Cardiac muscle cell (in vitro differentiated cells and primary cell): ENCODE data around the gene SBSN. TPM values are rescaled to one million over a fixed set of nuclear protein-coding genes. Genes with fewer than 3 reads are reported as not detected.
A peak's percentile ranks its signal among the peaks of the same experiment; 100 is the strongest.

Experiments
- DNase-seq, 2 donors: peaks; one replicate each; pipeline versions ENCODE4 v3.0.0 to v3.0.0-alpha.2; 2010 to 2017; ENCODE audit warnings: low read depth in 1 of 2, low spot score in 1 of 2
- H3K27ac ChIP-seq: fragments of 200-600 bp; sonication (generic); 2 replicates; pipeline ENCODE4 v1.5.1; 2016
- H3K27me3 ChIP-seq: fragments of 200-600 bp; sonication (generic); 2 replicates; pipeline ENCODE4 v1.6.0; 2016; ENCODE audit warnings: control low read depth
- H3K36me3 ChIP-seq: fragments of 200-600 bp; sonication (generic); 2 replicates; pipeline ENCODE4 v1.5.1; 2016; ENCODE audit warnings: control low read depth
- H3K4me1 ChIP-seq: fragments of 200-600 bp; sonication (generic); 2 replicates; pipeline ENCODE4 v1.8.1; 2017; ENCODE audit warnings: low read depth, mild to moderate bottlenecking, mixed run types
- H3K4me3 ChIP-seq: fragments of 200-600 bp; sonication (generic); 2 replicates; pipeline ENCODE4 v1.5.1; 2016; ENCODE audit warnings: mild to moderate bottlenecking
- H3K9me3 ChIP-seq: fragments of 200-600 bp; sonication (generic); 2 replicates; pipeline ENCODE4 v1.5.1; 2017; ENCODE audit warnings: low read depth, mild to moderate bottlenecking, control low read depth
- CTCF ChIP-seq: IDR thresholded peaks from 2 replicates; pipeline ENCODE4 v1.5.1; 2012; ENCODE audit warnings: low read depth, mild to moderate bottlenecking, low read length
- polyA plus RNA-seq: library from polyadenylated mRNA; unstranded; fragments of >200 nt; fragmentation: Nextera tagmentation; extraction: Ambion mirVana; gene quantifications from 2 replicates; pipeline ENCODE4 v1.2.1, GENCODE V29; 2016
- total RNA-seq: library from RNA; depleted of rRNA; stranded (reverse); fragments of >200 nt; gene quantifications from 2 replicates; pipeline ENCODE4 v1.2.3, GENCODE V29; 2016

The SBSN gene
- total and polyA plus RNA-seq, 2 experiments from 2014 or later, result 0.15 TPM; not detected in 1

GRCh38 chr19:35522745-35523327 is 5.3 kb downstream of the SBSN start:
- H3K9me3 ChIP-seq, result no peaks in the 10 kb centered on the region
- DNase-seq, result no peak
- TF ChIP-seq CTCF, result no peak

GRCh38 chr19:35521124-35521743 is 6.9 kb downstream of the SBSN start:
- no peak for TF ChIP-seq CTCF
- no peaks in the 10 kb centered on the region for H3K36me3 ChIP-seq
- H3K4me1 ChIP-seq, result peaks cover 10% of the 10 kb centered on the region
- no peak for DNase-seq
- H3K9me3 ChIP-seq, result no peaks in the 10 kb centered on the region
- H3K4me3 ChIP-seq, result no peak overlapping the region
- no peaks in the 10 kb centered on the region for H3K27me3 ChIP-seq
- no peak overlapping the region for H3K27ac ChIP-seq

More at GRCh38 chr19:35522745-35523327, 5.3 kb downstream of the SBSN start:
- H3K36me3 ChIP-seq, result no peaks in the 10 kb centered on the region
- H3K27ac ChIP-seq, result no peak overlapping the region
- H3K27me3 ChIP-seq, result no peaks in the 10 kb centered on the region
- no peak overlapping the region for H3K4me3 ChIP-seq
- H3K4me1 ChIP-seq, result peaks cover 10% of the 10 kb centered on the region

GRCh38 chr19:35519291-35519690 is 8.8 kb downstream of the SBSN start:
- peak in 1 of 2 donors; percentile 30 for DNase-seq
- peaks cover 6% of the 10 kb centered on the region for H3K4me1 ChIP-seq
- H3K36me3 ChIP-seq, result no peaks in the 10 kb centered on the region
- no peaks in the 10 kb centered on the region for H3K9me3 ChIP-seq
- no peak overlapping the region for H3K4me3 ChIP-seq
- no peaks in the 10 kb centered on the region for H3K27me3 ChIP-seq
- TF ChIP-seq CTCF, result no peak
- no peak overlapping the region for H3K27ac ChIP-seq

DNA sequence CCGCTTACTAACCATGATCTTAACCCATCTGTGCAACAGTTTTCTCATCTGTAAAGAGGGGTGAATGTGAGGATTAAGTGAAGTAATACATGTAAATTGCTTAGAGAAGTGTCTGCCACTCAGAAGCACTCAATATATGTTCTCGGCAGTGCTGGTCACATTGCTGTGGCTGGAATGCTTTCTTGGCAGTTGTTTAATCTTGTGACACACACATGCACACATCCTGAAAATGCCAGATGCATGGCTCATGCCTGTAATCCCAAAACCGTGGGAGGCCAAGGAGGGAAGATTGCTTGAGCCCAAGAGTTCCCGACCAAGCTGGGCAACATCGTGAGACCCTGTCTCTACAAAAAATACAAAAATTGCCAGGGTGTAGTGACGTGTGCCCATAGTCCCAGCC is 9.8 kb downstream of the SBSN start:
- peak in 1 of 2 donors; percentile 98 for DNase-seq
- H3K36me3 ChIP-seq, result no peaks in the 10 kb centered on the region
- H3K27me3 ChIP-seq, result no peaks in the 10 kb centered on the region
- H3K9me3 ChIP-seq, result no peaks in the 10 kb centered on the region
- H3K4me3 ChIP-seq, result no peak overlapping the region
- H3K4me1 ChIP-seq, result peaks cover 6% of the 10 kb centered on the region
- H3K27ac ChIP-seq, result no peak overlapping the region
- TF ChIP-seq CTCF, result no peak

GRCh38 chr19:35517342-35517741 is 10.8 kb downstream of the SBSN start:
- DNase-seq, result no peak
- no peak for TF ChIP-seq CTCF
- peaks cover 6% of the 10 kb centered on the region for H3K4me1 ChIP-seq
- peaks cover 5% of the 10 kb centered on the region for H3K27me3 ChIP-seq
- no peak overlapping the region for H3K4me3 ChIP-seq
- H3K27ac ChIP-seq, result no peak overlapping the region
- H3K36me3 ChIP-seq, result no peaks in the 10 kb centered on the region
- H3K9me3 ChIP-seq, result no peaks in the 10 kb centered on the region
